SK-N-SH treated with all-trans-retinoic acid at 6 μM for 48 hours (cell line): ENCODE results near the gene HOGA1.

ENCODE experiments used
- ARNTL ChIP-seq: fragments of 450-650 bp; formaldehyde crosslinking; IDR thresholded peaks from 2 replicates; pipeline ENCODE4 v1.5.0; 2020; ENCODE audit warnings: low read depth, mild to moderate bottlenecking, moderate library complexity, borderline replicate concordance
- BACH2 ChIP-seq: fragments of 250-450 bp; sonication (Bioruptor Pico); IDR thresholded peaks from 2 replicates; pipeline ENCODE4 v1.9.0; 2021; ENCODE audit warnings: mild to moderate bottlenecking, borderline replicate concordance
- CREB5 ChIP-seq: fragments of 250-450 bp; sonication (Bioruptor Pico); IDR thresholded peaks from 2 replicates; pipeline ENCODE4 v1.5.1; 2020; ENCODE audit warnings: low read depth, mild to moderate bottlenecking, moderate library complexity
- CSRNP3 ChIP-seq: fragments of 250-450 bp; sonication (Bioruptor Pico); IDR thresholded peaks from 2 replicates; pipeline ENCODE4 v1.5.1; 2021; ENCODE audit warnings: mild to moderate bottlenecking, moderate library complexity
- SNAI2 ChIP-seq: fragments of 250-450 bp; sonication (Bioruptor Pico); IDR thresholded peaks from 2 replicates; pipeline ENCODE4 v1.5.0; 2020; ENCODE audit warnings: mild to moderate bottlenecking, moderate library complexity
- TOX ChIP-seq: fragments of 250-450 bp; sonication (Bioruptor Pico); IDR thresholded peaks from 2 replicates; pipeline ENCODE4 v1.8.0; 2021; ENCODE audit warnings: mild to moderate bottlenecking, moderate library complexity, borderline replicate concordance
- TSHZ2 ChIP-seq: fragments of 250-450 bp; sonication (Bioruptor Pico); IDR thresholded peaks from 2 replicates; pipeline ENCODE4 v1.5.0; 2020; ENCODE audit warnings: mild to moderate bottlenecking, moderate library complexity
- ZC3H10 ChIP-seq: fragments of 250-450 bp; sonication (Bioruptor Pico); IDR thresholded peaks from 2 replicates; pipeline ENCODE4 v1.5.1; 2021; ENCODE audit warnings: mild to moderate bottlenecking, moderate library complexity
- ZFP3 ChIP-seq: fragments of 250-450 bp; sonication (Bioruptor Pico); IDR thresholded peaks from 2 replicates; pipeline ENCODE4 v1.5.0; 2020; ENCODE audit warnings: mild to moderate bottlenecking, moderate library complexity
- ZNF565 ChIP-seq: fragments of 450-650 bp; formaldehyde crosslinking; conservative IDR thresholded peaks from 2 replicates; pipeline ENCODE4 v1.5.0; 2020; ENCODE audit warnings: low read depth, mild to moderate bottlenecking, moderate library complexity
- ZNF8 ChIP-seq: fragments of 450-650 bp; formaldehyde crosslinking; IDR thresholded peaks from 2 replicates; pipeline ENCODE4 v1.5.0; 2020; ENCODE audit warnings: mild to moderate bottlenecking, moderate library complexity

GRCh38 chr10:97549587-97550322 is 34.4 kb upstream of the HOGA1 start:
- TF ChIP-seq ZNF565 (no peak), TOX (CRISPR knock-in tag) (no peak), CSRNP3 (CRISPR knock-in tag) (no peak), TSHZ2 (CRISPR knock-in tag) (no peak), ARNTL (no peak), BACH2 (CRISPR knock-in tag) (no peak), CREB5 (CRISPR knock-in tag) (no peak), SNAI2 (no peak), ZFP3 (CRISPR knock-in tag) (no peak), ZNF8 (CRISPR knock-in tag) (no peak), ZC3H10 (CRISPR knock-in tag) (no peak)
